SK-N-SH (cell line): Measurements from ENCODE around the gene ADAMTS17. TPM values are rescaled to one million over a fixed set of nuclear protein-coding genes. Genes with fewer than 3 reads are reported as not detected.

Source experiments
- CTCF ChIA-PET: fragments of 300-600, 350-600 bp; formaldehyde crosslinking; extraction: SDS; loops from one replicate; lab custom pipeline; 2021; lab: Yijun Ruan, JAX
- POLR2A ChIA-PET: fragments of 350-600 bp; sonication (Branson Sonifier 250); formaldehyde crosslinking; extraction: SDS; loops from one replicate; lab custom pipeline; 2020; ENCODE audit warnings: antibody characterized with exemption, inconsistent platforms; lab: Yijun Ruan, JAX
- DNase-seq: peaks from one replicate; pipeline ENCODE4 v3.0.0; 2012
- H2AFZ ChIP-seq: fragments of 200-600 bp; sonication (generic); 2 replicates; pipeline ENCODE4 v1.8.1; 2016; ENCODE audit warnings: antibody characterized with exemption, mild to moderate bottlenecking, low read depth
- H3F3A ChIP-seq: fragments of 200-600 bp; sonication (generic); replicated peaks from 2 replicates; pipeline ENCODE3; 2016; ENCODE audit warnings: antibody characterized with exemption, mild to moderate bottlenecking; ENCODE audit not compliant: insufficient read depth
- H3K27ac ChIP-seq, 2 experiments: fragments of 200-500 bp in 1 of 2; fragments of 200-600 bp in 1 of 2; sonication (Bioruptor generic) in 1 of 2; sonication (generic), shearing (Covaris generic) in 1 of 2; 2 replicates each; pipeline versions ENCODE4 v1.5.1 to v1.6.1; 2014 to 2016; ENCODE audit warnings: low read depth in 2 of 2, inconsistent platforms in 1 of 2, low read length in 1 of 2, mild to moderate bottlenecking in 1 of 2, mixed read lengths in 1 of 2
- H3K27me3 ChIP-seq: fragments of 200-600 bp; sonication (generic), shearing (Covaris generic); 2 replicates; pipeline ENCODE4 v1.6.1; 2016; ENCODE audit warnings: mixed run types; ENCODE audit not compliant: insufficient read depth
- H3K36me3 ChIP-seq, 2 experiments: fragments of 200-500 bp in 1 of 2; fragments of 200-600 bp in 1 of 2; sonication (Bioruptor generic) in 1 of 2; sonication (generic) in 1 of 2; replicated peaks in 1 of 2; 2 replicates each; pipeline versions ENCODE3 to v1.5.1; 2014 to 2016; ENCODE audit warnings: low read length in 1 of 2, mild to moderate bottlenecking in 1 of 2; ENCODE audit not compliant: insufficient read depth in 2 of 2, control insufficient read depth in 1 of 2
- H3K4me1 ChIP-seq, 2 experiments: fragments of 200-500 bp in 1 of 2; fragments of 200-600 bp in 1 of 2; sonication (Bioruptor generic) in 1 of 2; sonication (generic), shearing (Covaris generic) in 1 of 2; 2 replicates each; pipeline versions ENCODE4 v1.5.1 to v1.6.1; 2014 to 2016; ENCODE audit warnings: low read depth in 1 of 2, low read length in 1 of 2, mixed run types in 1 of 2; ENCODE audit not compliant: insufficient read depth in 2 of 2, control insufficient read depth in 1 of 2
- H3K4me2 ChIP-seq: fragments of 200-600 bp; sonication (generic), shearing (Covaris generic); 2 replicates; pipeline ENCODE4 v1.6.1; 2017; ENCODE audit warnings: mixed run types
- H3K4me3 ChIP-seq, 2 experiments: fragments of 200-500 bp in 1 of 2; fragments of 200-600 bp in 1 of 2; sonication (Bioruptor generic) in 1 of 2; sonication (generic), shearing (Covaris generic) in 1 of 2; 2 replicates each; pipeline versions ENCODE4 v1.5.1 to v1.8.1; 2014 to 2016; ENCODE audit warnings: low read depth in 2 of 2, inconsistent platforms in 1 of 2, low read length in 1 of 2, mild to moderate bottlenecking in 1 of 2, mixed read lengths in 1 of 2, moderate library complexity in 1 of 2
- H3K79me2 ChIP-seq: fragments of 200-600 bp; sonication (generic); 2 replicates; pipeline ENCODE4 v1.8.1; 2017; ENCODE audit warnings: mild to moderate bottlenecking; ENCODE audit not compliant: insufficient read depth
- H3K9ac ChIP-seq: fragments of 200-600 bp; sonication (generic); 2 replicates; pipeline ENCODE4 v1.6.1; 2017; ENCODE audit warnings: mixed run types
- H3K9me2 ChIP-seq: fragments of 200-600 bp; sonication (generic); 2 replicates; pipeline ENCODE4 v1.6.1; 2017; ENCODE audit warnings: mixed run types
- H3K9me3 ChIP-seq: fragments of 200-600 bp; sonication (generic); 2 replicates; pipeline ENCODE4 v1.6.1; 2017; ENCODE audit warnings: mixed run types, mild to moderate bottlenecking, moderate library complexity
- H4K20me1 ChIP-seq: fragments of 200-600 bp; sonication (generic); 2 replicates; pipeline ENCODE4 v1.6.1; 2017; ENCODE audit warnings: mild to moderate bottlenecking, mixed run types; ENCODE audit not compliant: insufficient read depth
- FOSL2 ChIP-seq: IDR thresholded peaks from 2 replicates; pipeline ENCODE4 v1.4.0; 2012; ENCODE audit warnings: low read depth, mild to moderate bottlenecking, moderate library complexity, borderline replicate concordance
- FOXM1 ChIP-seq: IDR thresholded peaks from 2 replicates; pipeline ENCODE4 v1.4.0; 2012; ENCODE audit warnings: low read depth, mild to moderate bottlenecking
- GATA2 ChIP-seq: sonication (generic); formaldehyde crosslinking; IDR thresholded peaks from 2 replicates; pipeline ENCODE4 v1.5.0; 2020; ENCODE audit warnings: mild to moderate bottlenecking, missing genetic modification reagents
- JUND ChIP-seq: IDR thresholded peaks from 2 replicates; pipeline ENCODE4 v1.4.0; 2012
- MEF2A ChIP-seq: IDR thresholded peaks from 2 replicates; pipeline ENCODE4 v1.4.0; 2012; ENCODE audit warnings: low read depth, borderline replicate concordance
- MXI1 ChIP-seq: IDR thresholded peaks from 2 replicates; pipeline ENCODE4 v1.6.1; 2012; ENCODE audit warnings: mild to moderate bottlenecking, low read depth, low read length, improper control_type of control experiment
- RAD21 ChIP-seq: IDR thresholded peaks from 2 replicates; pipeline ENCODE4 v1.6.1; 2012; ENCODE audit warnings: mild to moderate bottlenecking, low read length
- RCOR1 ChIP-seq: fragments of 150-350 bp; IDR thresholded peaks from 2 replicates; pipeline ENCODE4 v1.6.1; 2017; ENCODE audit warnings: antibody characterized with exemption, low read length
- SIN3A ChIP-seq: IDR thresholded peaks from 2 replicates; pipeline ENCODE4 v1.6.1; 2012; ENCODE audit warnings: low read depth, mild to moderate bottlenecking, low read length, moderate library complexity, borderline replicate concordance
- SMC3 ChIP-seq: IDR thresholded peaks from 2 replicates; pipeline ENCODE4 v1.6.1; 2012; ENCODE audit warnings: low read depth, low read length, improper control_type of control experiment
- TAF1 ChIP-seq: IDR thresholded peaks from 2 replicates; pipeline ENCODE4 v1.6.1; 2012; ENCODE audit warnings: low read depth, mild to moderate bottlenecking, low read length, moderate library complexity, borderline replicate concordance
- TEAD4 ChIP-seq: IDR thresholded peaks from 2 replicates; pipeline ENCODE4 v1.4.0; 2012; ENCODE audit warnings: mild to moderate bottlenecking, borderline replicate concordance; ENCODE audit not compliant: insufficient read depth
- YY1 ChIP-seq: IDR thresholded peaks from 2 replicates; pipeline ENCODE4 v1.4.0; 2012; ENCODE audit warnings: low read depth, mild to moderate bottlenecking
- WGBS: methylation state at CpG from one replicate; pipeline ENCODE4 v1.1.6; 2017; ENCODE audit warnings: low lambda C conversion rate; 5-methylcytosine and 5-hydroxymethylcytosine counted together
- polyA plus RNA-seq, 3 experiments: library from polyadenylated mRNA; depleted of rRNA; stranded (reverse); fragments of >200 nt; gene quantifications; 2 replicates each; pipeline ENCODE4 v1.2.3, GENCODE V29; 2012
- TF ChIP-seq, protein P1 (sequence below): IDR thresholded peaks from 2 replicates; pipeline ENCODE4; 2012
- TF ChIP-seq, protein P2 (sequence below): fragments of 200-600 bp; sonication (generic); IDR thresholded peaks from 2 replicates; pipeline ENCODE4 v1.6.1; 2017; ENCODE audit warnings: antibody characterized with exemption, mild to moderate bottlenecking, moderate library complexity
- TF ChIP-seq, protein P3 (sequence below): fragments of 150-350 bp; IDR thresholded peaks from 2 replicates; pipeline ENCODE4 v1.6.1; 2017; ENCODE audit warnings: antibody characterized with exemption, low read length, low read depth, borderline replicate concordance
- TF ChIP-seq, protein P4 (sequence below): IDR thresholded peaks from 2 replicates; pipeline ENCODE4 v1.4.0; 2012; ENCODE audit warnings: low read depth, borderline replicate concordance
- TF ChIP-seq, protein P5 (sequence below): IDR thresholded peaks from 2 replicates; pipeline ENCODE4 v1.6.1; 2012; ENCODE audit warnings: mild to moderate bottlenecking, low read depth, low read length, moderate library complexity

The ADAMTS17 gene
- polyA plus RNA-seq, 1 of the 3 experiments (the other 2 are of a cell fraction) = not detected

DNA sequence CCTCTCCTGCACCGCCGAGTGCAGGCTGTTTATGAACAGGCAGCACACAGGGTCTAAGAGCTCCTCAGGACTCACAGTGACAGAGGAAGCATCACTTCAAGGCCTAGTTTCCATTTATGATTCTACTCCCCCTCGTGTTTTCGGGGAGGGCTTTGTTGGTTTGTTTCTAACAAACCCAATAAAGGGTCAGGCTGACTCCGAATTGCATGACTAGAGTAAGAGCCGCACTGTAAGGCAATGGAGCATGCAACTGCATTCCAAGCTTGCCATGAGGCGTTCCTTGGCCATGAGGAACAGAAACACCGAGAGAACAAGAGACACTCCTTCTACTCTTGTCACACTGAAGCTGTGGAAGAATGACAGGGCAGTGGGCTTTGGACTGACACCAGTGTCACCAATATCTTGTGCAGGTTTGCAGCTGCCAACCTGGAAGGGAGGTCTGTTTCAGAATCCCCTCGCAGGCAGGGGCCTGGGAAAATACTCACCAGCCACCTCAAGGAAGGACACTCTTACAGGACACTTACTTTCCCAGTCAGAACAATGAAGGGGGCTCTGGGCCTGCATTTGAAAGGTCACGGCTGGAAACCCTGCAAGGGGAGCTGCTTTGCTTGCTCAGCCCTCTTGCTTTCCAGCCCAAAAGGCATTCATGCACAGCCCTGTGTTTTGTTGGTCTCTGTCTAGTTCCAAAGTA, 96.8 kb downstream of the ADAMTS17 start (continued):
- TF ChIP-seq, protein P1, sequence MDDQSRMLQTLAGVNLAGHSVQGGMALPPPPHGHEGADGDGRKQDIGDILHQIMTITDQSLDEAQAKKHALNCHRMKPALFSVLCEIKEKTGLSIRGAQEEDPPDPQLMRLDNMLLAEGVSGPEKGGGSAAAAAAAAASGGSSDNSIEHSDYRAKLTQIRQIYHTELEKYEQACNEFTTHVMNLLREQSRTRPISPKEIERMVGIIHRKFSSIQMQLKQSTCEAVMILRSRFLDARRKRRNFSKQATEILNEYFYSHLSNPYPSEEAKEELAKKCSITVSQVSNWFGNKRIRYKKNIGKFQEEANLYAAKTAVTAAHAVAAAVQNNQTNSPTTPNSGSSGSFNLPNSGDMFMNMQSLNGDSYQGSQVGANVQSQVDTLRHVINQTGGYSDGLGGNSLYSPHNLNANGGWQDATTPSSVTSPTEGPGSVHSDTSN = no peak
- TF ChIP-seq, protein P2, sequence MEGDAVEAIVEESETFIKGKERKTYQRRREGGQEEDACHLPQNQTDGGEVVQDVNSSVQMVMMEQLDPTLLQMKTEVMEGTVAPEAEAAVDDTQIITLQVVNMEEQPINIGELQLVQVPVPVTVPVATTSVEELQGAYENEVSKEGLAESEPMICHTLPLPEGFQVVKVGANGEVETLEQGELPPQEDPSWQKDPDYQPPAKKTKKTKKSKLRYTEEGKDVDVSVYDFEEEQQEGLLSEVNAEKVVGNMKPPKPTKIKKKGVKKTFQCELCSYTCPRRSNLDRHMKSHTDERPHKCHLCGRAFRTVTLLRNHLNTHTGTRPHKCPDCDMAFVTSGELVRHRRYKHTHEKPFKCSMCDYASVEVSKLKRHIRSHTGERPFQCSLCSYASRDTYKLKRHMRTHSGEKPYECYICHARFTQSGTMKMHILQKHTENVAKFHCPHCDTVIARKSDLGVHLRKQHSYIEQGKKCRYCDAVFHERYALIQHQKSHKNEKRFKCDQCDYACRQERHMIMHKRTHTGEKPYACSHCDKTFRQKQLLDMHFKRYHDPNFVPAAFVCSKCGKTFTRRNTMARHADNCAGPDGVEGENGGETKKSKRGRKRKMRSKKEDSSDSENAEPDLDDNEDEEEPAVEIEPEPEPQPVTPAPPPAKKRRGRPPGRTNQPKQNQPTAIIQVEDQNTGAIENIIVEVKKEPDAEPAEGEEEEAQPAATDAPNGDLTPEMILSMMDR = no peak
- TF ChIP-seq SMC3 (no peak), SIN3A (no peak)
- TF ChIP-seq, all 33 proteins: peak for 0

DNA sequence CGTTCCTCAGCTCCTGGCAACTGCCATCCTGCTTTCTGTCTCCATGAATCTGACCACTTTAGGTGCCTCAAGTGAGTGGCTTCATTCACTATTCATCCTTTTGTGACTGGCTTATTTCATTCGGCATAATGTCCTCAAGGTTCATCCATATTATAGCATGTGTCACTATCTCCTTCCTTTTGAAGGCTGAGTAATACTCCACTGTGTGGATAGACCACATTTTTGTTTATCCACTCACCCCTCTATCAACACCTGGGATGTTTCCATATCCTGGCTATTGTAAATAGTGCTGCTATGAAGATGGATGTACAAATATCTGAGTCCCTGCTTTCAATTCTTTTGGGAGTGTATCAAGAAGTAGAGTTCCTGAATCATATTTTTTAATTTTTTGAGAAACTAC, 98.8 kb downstream of the ADAMTS17 start:
- no peaks in the 10 kb centered on the region for H3F3A ChIP-seq
- no peak overlapping the region for H3K4me3 ChIP-seq
- H3K4me1 ChIP-seq = no peaks in the 10 kb centered on the region
- H3K9ac ChIP-seq = no peak overlapping the region
- H3K9me2 ChIP-seq = no peaks in the 10 kb centered on the region
- ChIA-PET POLR2A (no interaction called here), CTCF (no interaction called here)
- 43% methylated on average over 2 of the region's 2 CpGs for WGBS
- H3K36me3 ChIP-seq = no peaks in the 10 kb centered on the region
- no peak overlapping the region for H2AFZ ChIP-seq
- no peaks in the 10 kb centered on the region for H3K79me2 ChIP-seq
- H3K27ac ChIP-seq = no peak overlapping the region
- no peaks in the 10 kb centered on the region for H4K20me1 ChIP-seq
- H3K9me3 ChIP-seq = no peaks in the 10 kb centered on the region
- TF ChIP-seq YY1 (no peak), MEF2A (no peak), RCOR1 (no peak), FOSL2 (no peak), TAF1 (no peak), JUND (no peak), TEAD4 (no peak), RAD21 (no peak), GATA2 (CRISPR knock-in tag) (no peak), SMC3 (no peak), FOXM1 (no peak), MXI1 (no peak)
- TF ChIP-seq, protein P2 = no peak
- TF ChIP-seq, protein P3, sequence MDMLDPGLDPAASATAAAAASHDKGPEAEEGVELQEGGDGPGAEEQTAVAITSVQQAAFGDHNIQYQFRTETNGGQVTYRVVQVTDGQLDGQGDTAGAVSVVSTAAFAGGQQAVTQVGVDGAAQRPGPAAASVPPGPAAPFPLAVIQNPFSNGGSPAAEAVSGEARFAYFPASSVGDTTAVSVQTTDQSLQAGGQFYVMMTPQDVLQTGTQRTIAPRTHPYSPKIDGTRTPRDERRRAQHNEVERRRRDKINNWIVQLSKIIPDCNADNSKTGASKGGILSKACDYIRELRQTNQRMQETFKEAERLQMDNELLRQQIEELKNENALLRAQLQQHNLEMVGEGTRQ = no peak
- TF ChIP-seq, protein P4, sequence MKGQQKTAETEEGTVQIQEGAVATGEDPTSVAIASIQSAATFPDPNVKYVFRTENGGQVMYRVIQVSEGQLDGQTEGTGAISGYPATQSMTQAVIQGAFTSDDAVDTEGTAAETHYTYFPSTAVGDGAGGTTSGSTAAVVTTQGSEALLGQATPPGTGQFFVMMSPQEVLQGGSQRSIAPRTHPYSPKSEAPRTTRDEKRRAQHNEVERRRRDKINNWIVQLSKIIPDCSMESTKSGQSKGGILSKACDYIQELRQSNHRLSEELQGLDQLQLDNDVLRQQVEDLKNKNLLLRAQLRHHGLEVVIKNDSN = no peak
- TF ChIP-seq, protein P5, sequence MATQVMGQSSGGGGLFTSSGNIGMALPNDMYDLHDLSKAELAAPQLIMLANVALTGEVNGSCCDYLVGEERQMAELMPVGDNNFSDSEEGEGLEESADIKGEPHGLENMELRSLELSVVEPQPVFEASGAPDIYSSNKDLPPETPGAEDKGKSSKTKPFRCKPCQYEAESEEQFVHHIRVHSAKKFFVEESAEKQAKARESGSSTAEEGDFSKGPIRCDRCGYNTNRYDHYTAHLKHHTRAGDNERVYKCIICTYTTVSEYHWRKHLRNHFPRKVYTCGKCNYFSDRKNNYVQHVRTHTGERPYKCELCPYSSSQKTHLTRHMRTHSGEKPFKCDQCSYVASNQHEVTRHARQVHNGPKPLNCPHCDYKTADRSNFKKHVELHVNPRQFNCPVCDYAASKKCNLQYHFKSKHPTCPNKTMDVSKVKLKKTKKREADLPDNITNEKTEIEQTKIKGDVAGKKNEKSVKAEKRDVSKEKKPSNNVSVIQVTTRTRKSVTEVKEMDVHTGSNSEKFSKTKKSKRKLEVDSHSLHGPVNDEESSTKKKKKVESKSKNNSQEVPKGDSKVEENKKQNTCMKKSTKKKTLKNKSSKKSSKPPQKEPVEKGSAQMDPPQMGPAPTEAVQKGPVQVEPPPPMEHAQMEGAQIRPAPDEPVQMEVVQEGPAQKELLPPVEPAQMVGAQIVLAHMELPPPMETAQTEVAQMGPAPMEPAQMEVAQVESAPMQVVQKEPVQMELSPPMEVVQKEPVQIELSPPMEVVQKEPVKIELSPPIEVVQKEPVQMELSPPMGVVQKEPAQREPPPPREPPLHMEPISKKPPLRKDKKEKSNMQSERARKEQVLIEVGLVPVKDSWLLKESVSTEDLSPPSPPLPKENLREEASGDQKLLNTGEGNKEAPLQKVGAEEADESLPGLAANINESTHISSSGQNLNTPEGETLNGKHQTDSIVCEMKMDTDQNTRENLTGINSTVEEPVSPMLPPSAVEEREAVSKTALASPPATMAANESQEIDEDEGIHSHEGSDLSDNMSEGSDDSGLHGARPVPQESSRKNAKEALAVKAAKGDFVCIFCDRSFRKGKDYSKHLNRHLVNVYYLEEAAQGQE = no peak
- TF ChIP-seq, all 33 proteins: peak for 0
- Histone ChIP-seq H3K27me3 (no peaks in the 10 kb centered on the region), H3K4me2 (no peak overlapping the region)
- no peak for DNase-seq
